K562 (cell line): Measurements from ENCODE around the gene CFAP126. TPM values are rescaled to one million over a fixed set of nuclear protein-coding genes. Genes with fewer than 3 reads are reported as not detected.
A peak's percentile ranks its signal among the peaks of the same experiment; 100 is the strongest.

Experiments used
- BCLAF1 ChIP-seq, 2 experiments: fragments of 450-650 bp in 1 of 2; IDR thresholded peaks; 2 replicates each; pipeline ENCODE4 v1.6.1; 2011 to 2017; ENCODE audit warnings: low read depth in 2 of 2, antibody characterized with exemption in 1 of 2, borderline replicate concordance in 1 of 2, low read length in 1 of 2, mild to moderate bottlenecking in 1 of 2, mixed read lengths in 1 of 2; ENCODE audit not compliant: control insufficient read depth in 1 of 2
- DPF2 ChIP-seq: fragments of 450-650 bp; IDR thresholded peaks from 2 replicates; pipeline ENCODE4 v1.6.1; 2016
- KDM1A ChIP-seq, 2 experiments: fragments of 450-650 bp; IDR thresholded peaks; 2 replicates each; pipeline ENCODE4 v1.6.1; 2016; ENCODE audit warnings: mild to moderate bottlenecking in 2 of 2
- KLF16 ChIP-seq: IDR thresholded peaks from 2 replicates; pipeline ENCODE4 v1.6.1; 2016; ENCODE audit warnings: antibody characterized with exemption
- LARP7 ChIP-seq: fragments of 450-650 bp; IDR thresholded peaks from 2 replicates; pipeline ENCODE4 v1.6.1; 2016
- MAFK ChIP-seq: IDR thresholded peaks from 2 replicates; pipeline ENCODE4 v1.6.1; 2011; ENCODE audit warnings: low read length, improper control_type of control experiment
- MYNN ChIP-seq, 2 experiments: sonication (generic); formaldehyde crosslinking in 1 of 2; IDR thresholded peaks; 2 replicates each; pipeline versions ENCODE4 v1.5.0 to v1.6.1; 2016 to 2020; ENCODE audit warnings: antibody characterized with exemption in 1 of 2, missing genetic modification reagents in 1 of 2
- NFRKB ChIP-seq: fragments of 450-650 bp; IDR thresholded peaks from 2 replicates; pipeline ENCODE4 v1.6.1; 2016; ENCODE audit warnings: low read depth
- PRMT5 ChIP-seq: sonication (generic); formaldehyde crosslinking; IDR thresholded peaks from 2 replicates; pipeline ENCODE4 v1.5.0; 2020; ENCODE audit warnings: missing genetic modification reagents
- RREB1 ChIP-seq: fragments of 250-450 bp; sonication (Bioruptor Pico); IDR thresholded peaks from 2 replicates; pipeline ENCODE4 v1.4.0; 2020
- TCF7 ChIP-seq: sonication (generic); IDR thresholded peaks from 2 replicates; pipeline ENCODE4 v1.6.1; 2016; ENCODE audit warnings: antibody characterized with exemption, borderline replicate concordance
- ZNF175 ChIP-seq: fragments of 200-800 bp; sonication (Bioruptor generic); IDR thresholded peaks from 2 replicates; pipeline ENCODE4 v1.6.1; 2016; ENCODE audit warnings: low read depth, mild to moderate bottlenecking, missing genetic modification characterization, missing compliant biosample characterization
- ZNF696 ChIP-seq: fragments of 250-450 bp; sonication (Bioruptor Pico); conservative IDR thresholded peaks from 2 replicates; pipeline ENCODE4 v1.4.0; 2020; ENCODE audit warnings: mild to moderate bottlenecking, moderate library complexity
- polyA plus RNA-seq, 8 experiments: library from polyadenylated mRNA; depleted of rRNA in 4 of 8; stranded (reverse) in 5 of 8; unstranded in 3 of 8; fragments of >200 nt; fragmentation: Nextera tagmentation in 2 of 8; fragmentation: Illumina TruSeq in 1 of 8; extraction: Ambion mirVana in 2 of 8; extraction: Trizol in 1 of 8; gene quantifications; 2 replicates each; pipeline versions ENCODE4 v1.2.1 to v1.2.3, GENCODE V29; 2011 to 2014; ENCODE audit warnings: inconsistent platforms in 1 of 8, missing spikeins in 1 of 8
- total RNA-seq, 7 experiments: library from RNA; depleted of rRNA in 6 of 7; stranded (reverse); fragments of >200 nt in 6 of 7; fragmentation: Illumina TruSeq in 2 of 7; extraction: Trizol in 2 of 7; gene quantifications; 2 replicates each; pipeline versions ENCODE4 v1.2.1 to v1.2.3, GENCODE V29; 2011 to 2021; ENCODE audit warnings: low replicate concordance in 1 of 7
- TF ChIP-seq, protein P1 (sequence below): sonication (generic); formaldehyde crosslinking; IDR thresholded peaks from 2 replicates; pipeline ENCODE4 v1.8.0; 2022; ENCODE audit warnings: mild to moderate bottlenecking, low read depth, missing genetic modification reagents
- TF ChIP-seq, protein P2 (sequence below): fragments of 250-450 bp; sonication (Bioruptor Pico); IDR thresholded peaks from 2 replicates; pipeline ENCODE4 v1.8.0; 2021; ENCODE audit warnings: moderate library complexity, mild to moderate bottlenecking, inconsistent platforms

Gene CFAP126
- total and polyA plus RNA-seq, 9 of the 15 experiments (the other 6 are each of a cell fraction or from before 2014, with no cell fraction given), result not detected

DNA sequence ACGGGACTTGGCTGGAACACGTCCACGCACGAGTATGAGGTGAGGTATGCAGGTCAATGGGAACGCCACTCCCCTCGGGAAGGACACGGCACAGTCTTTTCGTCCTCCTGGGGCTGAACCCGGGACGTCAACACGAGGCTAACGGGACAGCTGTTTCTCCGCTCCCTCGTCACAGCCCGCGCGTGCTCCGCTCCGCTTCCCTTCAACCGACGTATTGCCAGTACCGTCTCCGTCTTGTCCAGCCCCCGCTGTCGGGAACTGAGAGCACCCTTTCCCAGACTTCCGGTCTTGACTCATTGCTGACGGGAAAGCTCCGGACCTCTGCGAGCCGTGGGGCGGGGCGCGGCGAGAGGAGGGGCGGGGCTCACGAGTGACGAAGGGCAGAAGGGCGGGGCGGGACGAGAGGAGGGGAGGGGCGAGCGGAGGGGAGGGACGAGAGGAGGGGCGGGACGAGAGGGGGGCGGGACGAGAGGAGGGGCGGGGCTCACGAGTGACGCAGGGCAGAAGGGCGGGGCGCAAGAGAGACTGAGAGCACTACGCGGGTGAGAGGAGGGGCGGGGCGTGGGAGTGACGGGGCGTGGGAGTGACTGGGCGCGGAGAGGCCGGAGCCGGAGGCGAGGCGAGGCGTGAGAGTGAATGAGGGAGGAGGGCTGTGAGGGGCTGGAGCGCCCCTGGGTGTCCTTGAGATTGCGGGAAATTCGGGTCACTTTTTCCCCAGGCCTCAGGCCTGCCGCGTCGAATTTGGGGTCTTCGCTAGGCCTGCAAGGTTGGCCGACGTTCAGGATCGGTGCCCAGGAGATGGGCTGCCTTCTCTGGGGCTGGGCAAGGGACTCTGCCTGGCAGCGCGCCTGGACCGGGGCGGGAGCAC lies 22.2 kb upstream of the CFAP126 start (continued):
- 0 out of 2 replicates have a peak, but pooled peaks have one; percentile 40 for TF ChIP-seq RREB1 (CRISPR knock-in tag)
- TF ChIP-seq ZNF696 (CRISPR knock-in tag), result no peak
- TF ChIP-seq KDM1A (IDR thresholded peaks at IDR 0.05), result no peak
- TF ChIP-seq BCLAF1 (IDR thresholded peaks at IDR 0.05; ENCODE audit: borderline replicate concordance in 1 of 2, control insufficient read depth in 1 of 2, low read depth in 2 of 2, low read length in 1 of 2), result 0 out of 4 replicates have a peak, but pooled peaks of 1 of the 2 experiments have one; percentile 25
- TF ChIP-seq TCF7, result 0 out of 2 replicates have a peak, but pooled peaks have one; percentile 46
- TF ChIP-seq, protein P1, sequence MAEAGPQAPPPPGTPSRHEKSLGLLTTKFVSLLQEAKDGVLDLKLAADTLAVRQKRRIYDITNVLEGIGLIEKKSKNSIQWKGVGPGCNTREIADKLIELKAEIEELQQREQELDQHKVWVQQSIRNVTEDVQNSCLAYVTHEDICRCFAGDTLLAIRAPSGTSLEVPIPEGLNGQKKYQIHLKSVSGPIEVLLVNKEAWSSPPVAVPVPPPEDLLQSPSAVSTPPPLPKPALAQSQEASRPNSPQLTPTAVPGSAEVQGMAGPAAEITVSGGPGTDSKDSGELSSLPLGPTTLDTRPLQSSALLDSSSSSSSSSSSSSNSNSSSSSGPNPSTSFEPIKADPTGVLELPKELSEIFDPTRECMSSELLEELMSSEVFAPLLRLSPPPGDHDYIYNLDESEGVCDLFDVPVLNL (CRISPR knock-in tag), result peak; percentile 28; the same call in 1 of the 2 replicates
- no peak for TF ChIP-seq ZNF175 (CRISPR knock-in tag)
- TF ChIP-seq KLF16, result no peak
- TF ChIP-seq, protein P2, sequence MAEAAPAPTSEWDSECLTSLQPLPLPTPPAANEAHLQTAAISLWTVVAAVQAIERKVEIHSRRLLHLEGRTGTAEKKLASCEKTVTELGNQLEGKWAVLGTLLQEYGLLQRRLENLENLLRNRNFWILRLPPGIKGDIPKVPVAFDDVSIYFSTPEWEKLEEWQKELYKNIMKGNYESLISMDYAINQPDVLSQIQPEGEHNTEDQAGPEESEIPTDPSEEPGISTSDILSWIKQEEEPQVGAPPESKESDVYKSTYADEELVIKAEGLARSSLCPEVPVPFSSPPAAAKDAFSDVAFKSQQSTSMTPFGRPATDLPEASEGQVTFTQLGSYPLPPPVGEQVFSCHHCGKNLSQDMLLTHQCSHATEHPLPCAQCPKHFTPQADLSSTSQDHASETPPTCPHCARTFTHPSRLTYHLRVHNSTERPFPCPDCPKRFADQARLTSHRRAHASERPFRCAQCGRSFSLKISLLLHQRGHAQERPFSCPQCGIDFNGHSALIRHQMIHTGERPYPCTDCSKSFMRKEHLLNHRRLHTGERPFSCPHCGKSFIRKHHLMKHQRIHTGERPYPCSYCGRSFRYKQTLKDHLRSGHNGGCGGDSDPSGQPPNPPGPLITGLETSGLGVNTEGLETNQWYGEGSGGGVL (CRISPR knock-in tag), result no peak
- TF ChIP-seq DPF2, result peak; percentile 10; the same call in 1 of the 2 replicates
- TF ChIP-seq LARP7, result 0 out of 2 replicates have a peak, but pooled peaks have one; percentile 43
- TF ChIP-seq NFRKB, result peak; percentile 70
- TF ChIP-seq MYNN (IDR thresholded peaks at IDR 0.05), result peak; percentile 12; the same call in 1 of the 2 replicates
- TF ChIP-seq MYNN (CRISPR knock-in tag; IDR thresholded peaks at IDR 0.05), result no peak
- TF ChIP-seq MAFK, result peak; percentile 34; the same call in 1 of the 2 replicates
- no peak for TF ChIP-seq PRMT5
